Measurements from ENCODE around the gene NOS1AP.
"Not testable (repeated sequence)": the region's sequence is repeated elsewhere in the genome, so short reads cannot be mapped to it uniquely, and the experiment has no call there.

The NOS1AP gene

GRCh38 chr1:162197615-162198421 lies 128.3 kb downstream of the NOS1AP start:
- DNase-seq, result no peak

GRCh38 chr1:162200096-162200847 lies 130.8 kb downstream of the NOS1AP start:
- DNase-seq, result no peak

GRCh38 chr1:162201062-162201461 lies 131.6 kb downstream of the NOS1AP start:
- not testable (repeated sequence) for DNase-seq

- DNase-seq, result no peak
These were observed 134.8 kb downstream of the NOS1AP start for GRCh38 chr1:162204129-162204822.

- no peak for DNase-seq
These were observed 135.3 kb downstream of the NOS1AP start for GRCh38 chr1:162204823-162205155.

- DNase-seq, result no peak
These were observed 136.8 kb downstream of the NOS1AP start for GRCh38 chr1:162206300-162206699.

GRCh38 chr1:162206749-162207635 lies 137.5 kb downstream of the NOS1AP start:
- no peak for DNase-seq

- no peak for DNase-seq
These were observed 138.4 kb downstream of the NOS1AP start for GRCh38 chr1:162207862-162208261.

GRCh38 chr1:162210196-162210595 lies 140.7 kb downstream of the NOS1AP start:
- DNase-seq, result no peak

GRCh38 chr1:162212713-162213112 lies 143.2 kb downstream of the NOS1AP start:
- no peak for DNase-seq

- DNase-seq, result no peak
These were observed 143.9 kb downstream of the NOS1AP start for GRCh38 chr1:162213281-162213912.

- DNase-seq, result no peak
These were observed 144.7 kb downstream of the NOS1AP start for GRCh38 chr1:162214202-162214601.

- no peak for DNase-seq
These were observed 146.4 kb downstream of the NOS1AP start for GRCh38 chr1:162215902-162216301.

- no peak for DNase-seq
These were observed 147.1 kb downstream of the NOS1AP start for GRCh38 chr1:162216604-162217003.

- no peak for DNase-seq
These were observed 148.2 kb downstream of the NOS1AP start for GRCh38 chr1:162217706-162218105.

- DNase-seq, result no peak
These were observed 149.1 kb downstream of the NOS1AP start for GRCh38 chr1:162218546-162218945.

GRCh38 chr1:162218975-162219374 lies 149.5 kb downstream of the NOS1AP start:
- DNase-seq, result no peak

GRCh38 chr1:162219461-162219860 lies 150.0 kb downstream of the NOS1AP start:
- no peak for DNase-seq

- no peak for DNase-seq
These were observed 150.6 kb downstream of the NOS1AP start for GRCh38 chr1:162220009-162220539.

GRCh38 chr1:162222014-162222413 lies 152.5 kb downstream of the NOS1AP start:
- no peak for DNase-seq

GRCh38 chr1:162222730-162223129 lies 153.2 kb downstream of the NOS1AP start:
- DNase-seq, result no peak

GRCh38 chr1:162223488-162223887 lies 154.0 kb downstream of the NOS1AP start:
- DNase-seq, result no peak
